ENCODE data around the gene CCDC60.

DNA sequence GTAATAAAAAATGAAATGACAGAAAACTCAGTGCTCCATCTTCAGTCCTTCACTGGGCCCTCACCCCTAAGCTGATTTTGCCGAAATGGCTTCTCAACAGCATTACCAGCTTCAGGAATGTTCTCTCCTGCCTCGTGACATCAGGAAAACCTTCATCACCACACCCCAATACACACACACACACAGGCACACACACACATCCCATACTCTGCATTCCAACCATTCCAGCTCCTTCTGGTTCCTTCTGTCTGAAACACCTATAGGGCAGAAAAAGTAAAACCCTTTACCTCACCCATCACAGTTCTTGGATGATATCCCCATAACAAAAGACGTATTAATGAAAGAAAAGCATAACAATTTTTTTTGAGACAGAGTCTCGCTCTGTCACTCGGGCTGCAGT is 75.9 kb downstream of the CCDC60 start:
- TF ChIP-seq POLR2AphosphoS5 (IDR thresholded peaks at IDR 0.05) (no peak), CTCF (IDR thresholded peaks at IDR 0.05 in 8 of 11, conservative IDR thresholded peaks at IDR 0.05 in 3 of 11) (no peak)
